GM23338 (cell line): ENCODE measurements around the gene UBAP1L. TPM values are rescaled to one million over a fixed set of nuclear protein-coding genes. Genes with fewer than 3 reads are reported as not detected.
"Not testable (repeated sequence)": the region's sequence is repeated elsewhere in the genome, so short reads cannot be mapped to it uniquely, and the experiment has no call there.

ENCODE experiments used
- ATAC-seq: fragments of 200-7000 bp; cut with Tn5 transposase; 3 replicates; pipeline ENCODE4 v1.9.1; 2020
- DNase-seq: peaks from one replicate; pipeline ENCODE4 v3.0.0-alpha.2; 2015; ENCODE audit warnings: low spot score
- H2AFZ ChIP-seq: fragments of 200-600 bp; sonication (generic); 2 replicates; pipeline ENCODE4 v1.8.0; 2016; ENCODE audit warnings: antibody characterized with exemption, mild to moderate bottlenecking, moderate library complexity
- H3F3A ChIP-seq: fragments of 200-600 bp; sonication (generic); replicated peaks from 2 replicates; pipeline ENCODE4 v1.8.0; 2017; ENCODE audit warnings: antibody characterized with exemption, mixed run types, low read depth
- H3K27ac ChIP-seq: fragments of 200-600 bp; sonication (generic); 2 replicates; pipeline ENCODE4 v1.6.1; 2016; ENCODE audit warnings: low read depth
- H3K27me3 ChIP-seq: fragments of 200-600 bp; sonication (generic); 2 replicates; pipeline ENCODE4 v1.8.0; 2016; ENCODE audit warnings: mild to moderate bottlenecking, mixed run types, moderate library complexity; ENCODE audit not compliant: insufficient read depth
- H3K36me3 ChIP-seq: fragments of 200-600 bp; sonication (generic); 2 replicates; pipeline ENCODE4 v1.8.0; 2016; ENCODE audit warnings: mild to moderate bottlenecking; ENCODE audit not compliant: insufficient read depth
- H3K4me1 ChIP-seq: fragments of 200-600 bp; sonication (generic); 2 replicates; pipeline ENCODE4 v1.8.0; 2016; ENCODE audit warnings: mild to moderate bottlenecking, moderate library complexity; ENCODE audit not compliant: insufficient read depth
- H3K4me2 ChIP-seq: fragments of 200-600 bp; sonication (generic); 2 replicates; pipeline ENCODE4 v1.7.1; 2017; ENCODE audit warnings: mixed run types
- H3K4me3 ChIP-seq: fragments of 200-600 bp; sonication (generic); 2 replicates; pipeline ENCODE4 v1.6.1; 2016; ENCODE audit warnings: mixed run types
- H3K79me2 ChIP-seq: fragments of 200-600 bp; sonication (generic); replicated peaks from 2 replicates; pipeline ENCODE4 v1.8.0; 2017; ENCODE audit warnings: mild to moderate bottlenecking; ENCODE audit not compliant: insufficient read depth
- H3K9me2 ChIP-seq: fragments of 200-600 bp; sonication (generic); 2 replicates; pipeline ENCODE4 v1.8.0; 2017; ENCODE audit not compliant: insufficient read depth
- H4K20me1 ChIP-seq: fragments of 200-600 bp; sonication (generic); replicated peaks from 2 replicates; pipeline ENCODE4 v1.8.0; 2017; ENCODE audit warnings: mild to moderate bottlenecking; ENCODE audit not compliant: insufficient read depth
- H3K27ac Mint-ChIP-seq: 2 replicates; pipeline ENCODE4 v1.8.0; 2020; ENCODE audit warnings: inconsistent platforms, mild to moderate bottlenecking, moderate library complexity, mixed read lengths
- H3K27me3 Mint-ChIP-seq: 3 replicates; pipeline ENCODE4 v1.8.0; 2022; ENCODE audit warnings: low read depth, mild to moderate bottlenecking, moderate library complexity, mixed read lengths, inconsistent platforms; ENCODE audit not compliant: insufficient read depth, poor library complexity
- H3K36me3 Mint-ChIP-seq: 3 replicates; pipeline ENCODE4 v1.8.0; 2021; ENCODE audit warnings: low read depth, mild to moderate bottlenecking, inconsistent platforms, moderate library complexity, mixed read lengths
- H3K4me1 Mint-ChIP-seq: 3 replicates; pipeline ENCODE4 v1.8.0; 2020; ENCODE audit warnings: mild to moderate bottlenecking, inconsistent platforms, mixed read lengths
- H3K4me3 Mint-ChIP-seq: 3 replicates; pipeline ENCODE4 v1.8.0; 2021; ENCODE audit warnings: moderate library complexity, mild to moderate bottlenecking, inconsistent platforms, mixed read lengths
- H3K9me3 Mint-ChIP-seq: 3 replicates; pipeline ENCODE4 v1.8.0; 2020; ENCODE audit warnings: moderate library complexity, mild to moderate bottlenecking, inconsistent platforms, mixed read lengths
- CTCF ChIP-seq, 2 experiments: fragments of 200-600 bp in 1 of 2; sonication (generic) in 1 of 2; conservative IDR thresholded peaks; 2 replicates each; pipeline versions ENCODE4 v1.5.1 to v1.6.1; 2016 to 2017; ENCODE audit warnings: antibody characterized with exemption in 2 of 2, low read depth in 2 of 2, mild to moderate bottlenecking in 2 of 2, moderate library complexity in 1 of 2
- ETS1 ChIP-seq: IDR thresholded peaks from 2 replicates; pipeline ENCODE4 v1.6.1; 2016; ENCODE audit warnings: antibody characterized with exemption
- EZH2phosphoT487 ChIP-seq: fragments of 200-600 bp; sonication (generic); IDR thresholded peaks from one replicate; pipeline ENCODE4 v1.8.1; 2018; ENCODE audit warnings: antibody characterized with exemption; ENCODE audit not compliant: unreplicated experiment
- POLR2AphosphoS5 ChIP-seq: IDR thresholded peaks from 2 replicates; pipeline ENCODE4 v1.6.1; 2016; ENCODE audit warnings: antibody characterized with exemption, low read depth
- REST ChIP-seq: IDR thresholded peaks from one replicate; pipeline ENCODE4 v1.6.1; 2018; ENCODE audit warnings: antibody characterized with exemption; ENCODE audit not compliant: unreplicated experiment
- STAT1 ChIP-seq: IDR thresholded peaks from one replicate; pipeline ENCODE4 v1.6.1; 2016; ENCODE audit warnings: antibody characterized with exemption; ENCODE audit not compliant: unreplicated experiment
- ZNF114 ChIP-seq: fragments of 250-450 bp; sonication (Bioruptor Pico); IDR thresholded peaks from 2 replicates; pipeline ENCODE4 v1.5.0; 2020; ENCODE audit warnings: mild to moderate bottlenecking, moderate library complexity
- ZNF331 ChIP-seq: fragments of 250-450 bp; sonication (Bioruptor Pico); IDR thresholded peaks from 2 replicates; pipeline ENCODE4 v1.5.0; 2020; ENCODE audit warnings: low read depth, mild to moderate bottlenecking, moderate library complexity
- polyA plus RNA-seq: library from polyadenylated mRNA; unstranded; fragments of >200 nt; fragmentation: Nextera tagmentation; extraction: Ambion mirVana; gene quantifications from 2 replicates; pipeline ENCODE4 v1.2.1, GENCODE V29; 2016
- total RNA-seq: library from RNA; depleted of rRNA; stranded (reverse); fragments of >200 nt; shearing (Covaris generic); gene quantifications from 2 replicates; pipeline ENCODE4 v1.2.3, GENCODE V29; 2014

The UBAP1L gene
- total and polyA plus RNA-seq, 2 experiments from 2014 or later = 0.53 to 1.5 TPM

GRCh38 chr15:65100442-65100841 lies 14.6 kb downstream of the UBAP1L start:
- Histone ChIP-seq H3K79me2 (no peaks in the 10 kb centered on the region), H3F3A (no peaks in the 10 kb centered on the region), H3K9me2 (no peaks in the 10 kb centered on the region), H3K4me2 (no peak overlapping the region), H3K27me3 (peaks cover 13% of the 10 kb centered on the region), H3K27ac (no peak overlapping the region), H3K4me3 (no peak overlapping the region), H3K4me1 (peaks cover 5% of the 10 kb centered on the region; the same call in 1 of the 2 replicates), H3K36me3 (no peaks in the 10 kb centered on the region), H4K20me1 (no peaks in the 10 kb centered on the region; the same call in 1 of the 2 replicates), H2AFZ (no peak overlapping the region)
- Mint-ChIP-seq H3K9me3 (no peaks in the 10 kb centered on the region), H3K36me3 (no peaks in the 10 kb centered on the region), H3K4me1 (peaks cover 4% of the 10 kb centered on the region; the same call in 1 of the 3 replicates), H3K27ac (no peak overlapping the region), H3K4me3 (no peak overlapping the region), H3K27me3 (peaks cover 17% of the 10 kb centered on the region)
- no peak for ATAC-seq
- TF ChIP-seq ZNF331 (CRISPR knock-in tag) = no peak
- no peak for TF ChIP-seq REST
- TF ChIP-seq CTCF (conservative IDR thresholded peaks at IDR 0.05; ENCODE audit: low read depth in 2 of 2) = no peak
- no peak for TF ChIP-seq STAT1
- no peak for TF ChIP-seq EZH2phosphoT487
- no peak for TF ChIP-seq ETS1
- TF ChIP-seq ZNF114 (CRISPR knock-in tag) = no peak
- TF ChIP-seq POLR2AphosphoS5 = no peak
- no peak for DNase-seq

GRCh38 chr15:65099801-65100200 lies 15.2 kb downstream of the UBAP1L start:
- not testable (repeated sequence) for H3K4me1 Mint-ChIP-seq, H3K36me3 ChIP-seq, H3K9me2 ChIP-seq, H3K9me3 Mint-ChIP-seq, H3K4me2 ChIP-seq, H4K20me1 ChIP-seq, H2AFZ ChIP-seq, H3K79me2 ChIP-seq, ATAC-seq, H3K4me1 ChIP-seq, H3K27ac ChIP-seq, H3K4me3 ChIP-seq, H3K4me3 Mint-ChIP-seq, H3K27ac Mint-ChIP-seq, H3F3A ChIP-seq, DNase-seq, H3K36me3 Mint-ChIP-seq
- H3K27me3 Mint-ChIP-seq = peaks cover 16% of the 10 kb centered on the region
- H3K27me3 ChIP-seq = peaks cover 13% of the 10 kb centered on the region
